GM18858 (cell line): ENCODE data around the gene RAI2.

Experiments
- ATAC-seq: cut with Tn5 transposase; IDR thresholded peaks from one replicate; pipeline ENCODE4 v1.9.1; 2021; ENCODE audit not compliant: unreplicated experiment

The RAI2 gene

GRCh38 chrX:17829566-17829965 is 31.5 kb downstream of the RAI2 start:
- ATAC-seq: no peak

- ATAC-seq: no peak
Measured at GRCh38 chrX:17828171-17828570, 32.9 kb downstream of the RAI2 start.

- no peak for ATAC-seq
Measured at GRCh38 chrX:17826609-17827496, 34.2 kb downstream of the RAI2 start.

GRCh38 chrX:17824980-17825379 is 36.1 kb downstream of the RAI2 start:
- ATAC-seq: no peak

- ATAC-seq: no peak
Measured at GRCh38 chrX:17822351-17822750, 38.7 kb downstream of the RAI2 start.

- no peak for ATAC-seq
Measured at GRCh38 chrX:17820100-17820499, 41.0 kb downstream of the RAI2 start.

- no peak for ATAC-seq
Measured at GRCh38 chrX:17818726-17819125, 42.4 kb downstream of the RAI2 start.

GRCh38 chrX:17817251-17817650 is 43.8 kb downstream of the RAI2 start:
- no peak for ATAC-seq

GRCh38 chrX:17814557-17814956 is 46.5 kb downstream of the RAI2 start:
- no peak for ATAC-seq

GRCh38 chrX:17814059-17814458 is 47.0 kb downstream of the RAI2 start:
- no peak for ATAC-seq

GRCh38 chrX:17813277-17813676 is 47.8 kb downstream of the RAI2 start:
- ATAC-seq: no peak

- no peak for ATAC-seq
Measured at GRCh38 chrX:17812763-17813162, 48.3 kb downstream of the RAI2 start.

- no peak for ATAC-seq
Measured at GRCh38 chrX:17809984-17810383, 51.1 kb downstream of the RAI2 start.

GRCh38 chrX:17809273-17809672 is 51.8 kb downstream of the RAI2 start:
- ATAC-seq: no peak

GRCh38 chrX:17805120-17805519 is 56.0 kb downstream of the RAI2 start:
- ATAC-seq: no peak

GRCh38 chrX:17803449-17803848 is 57.6 kb downstream of the RAI2 start:
- ATAC-seq: no peak

GRCh38 chrX:17802756-17803155 is 58.3 kb downstream of the RAI2 start:
- ATAC-seq: no peak

GRCh38 chrX:17801431-17801830 is 59.7 kb downstream of the RAI2 start:
- ATAC-seq: no peak

- no peak for ATAC-seq
Measured at GRCh38 chrX:17798921-17799320, 62.2 kb downstream of the RAI2 start.

GRCh38 chrX:17792826-17793225 is 68.3 kb downstream of the RAI2 start:
- no peak for ATAC-seq

GRCh38 chrX:17788956-17789562 is 72.0 kb downstream of the RAI2 start:
- no peak for ATAC-seq

GRCh38 chrX:17788439-17788838 is 72.7 kb downstream of the RAI2 start:
- no peak for ATAC-seq

GRCh38 chrX:17787557-17787956 is 73.5 kb downstream of the RAI2 start:
- no peak for ATAC-seq
